ENCODE results near the gene MVB12A. TPM values are rescaled to one million over a fixed set of nuclear protein-coding genes. Genes with fewer than 3 reads are reported as not detected.

The MVB12A gene
- total and polyA plus RNA-seq, 10 of the 15 experiments (the other 5 are each of a cell fraction or from before 2014, with no cell fraction given) = 1.2 to 47.6 (median 26.3) TPM

DNA sequence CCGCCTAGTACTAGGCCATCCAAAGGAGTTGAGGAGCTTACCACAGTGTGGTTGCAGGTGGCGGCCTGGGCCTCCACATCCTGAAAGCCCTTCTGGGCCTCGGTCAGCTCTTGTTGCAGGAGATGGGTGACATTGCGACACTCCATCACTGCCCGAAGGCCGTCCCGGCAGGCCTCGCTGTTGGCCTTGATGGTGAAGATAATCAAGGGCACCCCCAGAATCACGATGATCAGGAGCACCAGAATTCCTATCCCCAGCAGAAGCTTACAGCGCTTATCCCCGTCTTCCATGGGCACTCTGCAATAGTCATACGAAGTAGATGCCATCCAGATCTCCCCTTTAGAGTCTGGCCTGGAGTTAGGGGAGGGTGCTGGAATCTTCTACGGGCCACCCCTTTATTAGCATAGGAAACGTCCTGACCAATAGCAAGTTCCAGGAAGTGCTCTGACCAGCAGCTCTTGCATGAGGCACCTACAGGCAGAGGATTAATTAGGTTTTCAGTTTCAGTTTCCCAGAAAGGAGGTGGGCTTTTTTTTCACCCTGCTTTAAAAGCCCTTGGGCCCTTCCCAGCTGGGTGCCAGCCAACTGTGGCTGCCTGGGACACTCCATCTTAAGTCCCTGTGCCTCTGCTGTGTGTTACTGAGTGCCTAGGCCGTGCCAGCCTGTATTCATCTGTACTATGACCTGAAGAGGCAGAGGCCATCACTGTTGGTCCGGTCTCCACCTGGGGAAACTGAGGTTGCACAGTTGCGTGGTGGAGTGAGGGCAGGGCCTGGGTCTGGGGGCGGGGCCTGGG lies 14.4 kb upstream of the MVB12A start, which contains the start of gene BST2 (continued):
- TF ChIP-seq RAD21 (IDR thresholded peaks at IDR 0.05; ENCODE audit: insufficient read depth, low read depth, low read length) (no peak), IRF4 (IDR thresholded peaks at IDR 0.05; ENCODE audit: low read depth, low read length) (peak; percentile 38; the same call in 1 of the 2 replicates), POLR2AphosphoS2 (IDR thresholded peaks at IDR 0.05; ENCODE audit: low read depth, low read length) (no peak), SREBF2 (IDR thresholded peaks at IDR 0.05; ENCODE audit: low read length) (no peak), ESRRA (IDR thresholded peaks at IDR 0.05; ENCODE audit: low read length) (no peak), ZBED1 (IDR thresholded peaks at IDR 0.05; ENCODE audit: borderline replicate concordance) (no peak), SMARCA5 (IDR thresholded peaks at IDR 0.05) (no peak; the same call in 1 of the 2 replicates), CBFB (IDR thresholded peaks at IDR 0.05; ENCODE audit: low read depth) (0 out of 2 replicates have a peak, but pooled peaks have one; percentile 12), POU2F2 (IDR thresholded peaks at IDR 0.05; ENCODE audit: borderline replicate concordance, low read depth, low read length) (peak; percentile 39; the same call in 1 of the 3 replicates), EP300 (IDR thresholded peaks at IDR 0.05; ENCODE audit: borderline replicate concordance in 1 of 2, control insufficient read depth in 1 of 2, low read depth in 2 of 2, low read length in 2 of 2) (no peak), SUZ12 (IDR thresholded peaks at IDR 0.05; ENCODE audit: unreplicated experiment) (no peak), BHLHE40 (IDR thresholded peaks at IDR 0.05; ENCODE audit: borderline replicate concordance in 1 of 2, low read depth in 2 of 2, low read length in 1 of 2) (no peak), MXI1 (IDR thresholded peaks at IDR 0.05; ENCODE audit: low read depth, low read length) (peak; percentile 70; the same call in 1 of the 2 replicates), NFYA (IDR thresholded peaks at IDR 0.05; ENCODE audit: borderline replicate concordance, low read depth, low read length) (no peak), NR2C1 (IDR thresholded peaks at IDR 0.05) (no peak), JUND (IDR thresholded peaks at IDR 0.05; ENCODE audit: low read depth, low read length) (no peak), FOXM1 (IDR thresholded peaks at IDR 0.05; ENCODE audit: low read depth, low read length) (no peak), MTA3 (IDR thresholded peaks at IDR 0.05; ENCODE audit: borderline replicate concordance, low read length) (no peak), IKZF1 (conservative IDR thresholded peaks at IDR 0.05) (peak; percentile 58), SPI1 (IDR thresholded peaks at IDR 0.05; ENCODE audit: borderline replicate concordance, insufficient read depth, low read depth, low read length) (peak; percentile 23; the same call in 1 of the 2 replicates), LARP7 (IDR thresholded peaks at IDR 0.05) (0 out of 2 replicates have a peak, but pooled peaks have one; percentile 75), KLF5 (IDR thresholded peaks at IDR 0.05; ENCODE audit: partially characterized antibody) (peak; percentile 5), NRF1 (conservative IDR thresholded peaks at IDR 0.05; ENCODE audit: low read depth, low read length) (no peak), ZNF274 (IDR thresholded peaks at IDR 0.05; ENCODE audit: insufficient read depth, insufficient read length) (no peak)
- TF ChIP-seq, protein P1, sequence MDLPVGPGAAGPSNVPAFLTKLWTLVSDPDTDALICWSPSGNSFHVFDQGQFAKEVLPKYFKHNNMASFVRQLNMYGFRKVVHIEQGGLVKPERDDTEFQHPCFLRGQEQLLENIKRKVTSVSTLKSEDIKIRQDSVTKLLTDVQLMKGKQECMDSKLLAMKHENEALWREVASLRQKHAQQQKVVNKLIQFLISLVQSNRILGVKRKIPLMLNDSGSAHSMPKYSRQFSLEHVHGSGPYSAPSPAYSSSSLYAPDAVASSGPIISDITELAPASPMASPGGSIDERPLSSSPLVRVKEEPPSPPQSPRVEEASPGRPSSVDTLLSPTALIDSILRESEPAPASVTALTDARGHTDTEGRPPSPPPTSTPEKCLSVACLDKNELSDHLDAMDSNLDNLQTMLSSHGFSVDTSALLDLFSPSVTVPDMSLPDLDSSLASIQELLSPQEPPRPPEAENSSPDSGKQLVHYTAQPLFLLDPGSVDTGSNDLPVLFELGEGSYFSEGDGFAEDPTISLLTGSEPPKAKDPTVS (IDR thresholded peaks at IDR 0.05; ENCODE audit: low read depth, low read length) = peak; percentile 96
- TF ChIP-seq, protein P2, sequence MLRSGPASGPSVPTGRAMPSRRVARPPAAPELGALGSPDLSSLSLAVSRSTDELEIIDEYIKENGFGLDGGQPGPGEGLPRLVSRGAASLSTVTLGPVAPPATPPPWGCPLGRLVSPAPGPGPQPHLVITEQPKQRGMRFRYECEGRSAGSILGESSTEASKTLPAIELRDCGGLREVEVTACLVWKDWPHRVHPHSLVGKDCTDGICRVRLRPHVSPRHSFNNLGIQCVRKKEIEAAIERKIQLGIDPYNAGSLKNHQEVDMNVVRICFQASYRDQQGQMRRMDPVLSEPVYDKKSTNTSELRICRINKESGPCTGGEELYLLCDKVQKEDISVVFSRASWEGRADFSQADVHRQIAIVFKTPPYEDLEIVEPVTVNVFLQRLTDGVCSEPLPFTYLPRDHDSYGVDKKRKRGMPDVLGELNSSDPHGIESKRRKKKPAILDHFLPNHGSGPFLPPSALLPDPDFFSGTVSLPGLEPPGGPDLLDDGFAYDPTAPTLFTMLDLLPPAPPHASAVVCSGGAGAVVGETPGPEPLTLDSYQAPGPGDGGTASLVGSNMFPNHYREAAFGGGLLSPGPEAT (IDR thresholded peaks at IDR 0.05; ENCODE audit: low read depth) = no peak; the same call in 1 of the 2 replicates
- TF ChIP-seq, protein P3, sequence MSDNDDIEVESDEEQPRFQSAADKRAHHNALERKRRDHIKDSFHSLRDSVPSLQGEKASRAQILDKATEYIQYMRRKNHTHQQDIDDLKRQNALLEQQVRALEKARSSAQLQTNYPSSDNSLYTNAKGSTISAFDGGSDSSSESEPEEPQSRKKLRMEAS (IDR thresholded peaks at IDR 0.05; ENCODE audit: low read depth, low read length) = no peak
